GM03348 (cell line): ENCODE data around the gene SECISBP2L.
"Not testable (repeated sequence)": the region's sequence is repeated elsewhere in the genome, so short reads cannot be mapped to it uniquely, and the experiment has no call there.

Experiments used
- DNase-seq: peaks from one replicate; pipeline ENCODE4 v3.0.0; 2012; ENCODE audit warnings: low spot score

Gene SECISBP2L

GRCh38 chr15:48992545-48992944 is 53.7 kb downstream of the SECISBP2L start:
- no peak for DNase-seq

- no peak for DNase-seq
Observed at GRCh38 chr15:48992096-48992495, 54.1 kb downstream of the SECISBP2L start.

DNA sequence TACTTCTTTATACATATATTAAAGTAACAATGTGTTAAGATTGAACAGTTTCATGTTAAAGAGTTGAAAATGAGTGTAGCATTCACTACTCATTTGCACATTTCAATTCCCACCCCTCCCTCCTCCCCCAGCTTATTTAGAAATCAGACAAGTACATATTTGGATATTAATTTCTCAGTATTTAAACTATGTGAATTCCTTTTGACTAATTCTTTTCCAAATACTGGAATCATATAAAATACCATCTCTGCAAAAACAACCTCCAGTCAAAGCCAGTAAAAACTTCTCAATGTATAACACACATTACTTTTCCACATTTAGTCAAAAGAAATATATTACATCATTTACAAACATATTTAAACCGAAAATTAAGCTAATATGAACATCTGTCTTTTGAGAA is 57.1 kb downstream of the SECISBP2L start:
- peak; percentile 31 for DNase-seq

DNA sequence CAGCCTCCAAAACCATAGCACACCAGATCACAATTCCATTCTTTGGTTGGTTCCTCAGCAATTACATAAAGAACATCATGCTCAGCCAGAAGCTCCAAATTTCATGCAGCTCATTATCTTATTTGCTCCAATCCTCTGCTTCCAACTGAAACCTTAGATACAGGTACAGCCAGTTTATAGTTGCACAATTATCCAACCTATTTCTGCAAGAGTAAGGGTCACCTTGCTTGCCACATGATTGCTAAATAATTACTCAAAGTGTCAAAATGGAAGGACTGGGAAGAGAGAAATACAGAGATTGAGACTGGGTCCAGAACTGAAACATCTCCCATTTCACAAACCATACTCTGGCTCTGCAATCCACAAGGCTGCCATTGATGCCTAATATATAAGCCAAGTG is 59.1 kb downstream of the SECISBP2L start:
- no peak for DNase-seq

DNA sequence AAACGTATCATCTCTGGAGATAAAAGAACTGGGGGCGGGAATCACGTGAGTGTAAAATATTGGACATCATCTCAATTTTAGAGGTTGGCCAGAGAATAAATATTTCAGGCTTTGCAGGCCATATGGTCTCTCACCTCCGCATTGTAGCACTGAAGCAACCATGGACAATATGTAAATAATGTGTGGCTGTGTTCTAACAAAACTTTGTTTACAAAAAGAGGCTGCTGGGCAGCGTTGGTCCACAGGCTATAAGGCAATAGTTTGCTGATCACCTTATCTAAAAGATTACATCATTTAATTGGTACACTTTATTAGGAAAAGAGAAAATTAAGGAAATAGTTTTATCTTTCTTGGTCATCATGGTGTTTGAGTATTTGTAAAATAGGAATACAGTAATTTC is 60.0 kb downstream of the SECISBP2L start:
- DNase-seq, result no peak

DNA sequence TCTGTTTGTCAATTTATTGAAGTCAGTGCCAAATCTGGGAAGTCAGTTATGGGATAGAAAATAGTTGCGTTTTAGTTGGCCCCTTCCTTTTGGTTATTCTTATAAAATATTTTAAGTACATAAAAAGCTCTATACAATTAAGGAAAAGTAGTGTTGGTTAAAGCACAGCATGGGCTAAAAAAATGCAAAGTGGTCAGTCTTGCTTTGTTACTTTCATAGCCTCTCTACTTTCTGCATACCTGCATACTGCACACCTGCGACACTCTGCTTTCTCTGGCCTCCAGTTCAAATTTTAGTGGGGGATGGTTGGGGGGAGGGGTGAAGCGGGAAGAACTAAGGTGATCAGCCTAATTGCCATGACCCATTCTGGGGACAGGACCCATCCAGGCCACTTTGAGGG is 60.7 kb downstream of the SECISBP2L start:
- no peak for DNase-seq

DNA sequence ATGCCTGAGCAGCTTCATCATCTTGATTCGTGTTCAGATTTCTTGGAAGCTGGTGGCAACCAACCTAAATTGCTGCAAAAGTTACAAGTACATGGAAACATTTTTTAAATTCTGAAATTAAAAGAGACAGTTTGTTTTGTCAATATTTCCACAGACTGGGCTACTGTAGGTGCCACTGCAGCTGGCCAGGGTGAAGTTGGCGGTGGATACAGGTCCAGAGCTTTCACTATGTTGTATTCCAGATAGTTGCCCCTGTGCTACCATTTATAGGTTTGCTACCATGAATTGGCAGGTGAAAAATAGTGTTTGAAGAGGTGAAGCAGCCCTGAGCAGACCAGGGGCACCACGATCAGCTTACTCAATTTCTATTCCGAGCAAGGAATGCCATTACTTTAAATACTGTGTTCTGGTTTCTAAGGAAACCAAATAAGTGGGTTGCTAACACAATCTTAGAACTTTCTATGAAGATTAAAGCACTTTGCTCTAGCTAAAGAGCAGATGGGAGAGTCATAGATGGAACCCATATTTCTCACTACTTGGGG is 61.4 kb downstream of the SECISBP2L start:
- peak; percentile 25 for DNase-seq

- DNase-seq, result no peak
Observed at GRCh38 chr15:48984021-48984710, 62.1 kb downstream of the SECISBP2L start.

DNA sequence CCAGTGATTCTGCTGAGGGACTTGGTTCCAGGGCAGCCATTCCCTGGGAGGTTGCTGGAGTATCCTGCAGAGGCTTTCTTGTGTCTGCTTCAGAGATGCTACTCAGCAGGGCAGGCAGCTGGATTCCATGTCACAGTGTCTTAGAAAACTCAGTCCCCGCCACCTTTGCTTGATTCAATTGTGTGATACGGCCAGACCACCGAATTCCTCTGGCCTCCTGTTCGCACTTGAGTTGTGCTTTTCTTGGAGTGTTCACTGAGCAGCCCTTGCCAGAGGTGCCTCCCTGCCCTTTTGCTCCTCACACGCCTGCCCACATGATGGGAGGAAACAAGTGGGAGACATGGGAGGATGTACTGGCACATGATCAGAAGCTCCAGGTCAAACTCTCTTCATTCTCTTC is 62.9 kb downstream of the SECISBP2L start:
- no peak for DNase-seq

- DNase-seq, result no peak
Observed at GRCh38 chr15:48981941-48982340, 64.3 kb downstream of the SECISBP2L start.

DNA sequence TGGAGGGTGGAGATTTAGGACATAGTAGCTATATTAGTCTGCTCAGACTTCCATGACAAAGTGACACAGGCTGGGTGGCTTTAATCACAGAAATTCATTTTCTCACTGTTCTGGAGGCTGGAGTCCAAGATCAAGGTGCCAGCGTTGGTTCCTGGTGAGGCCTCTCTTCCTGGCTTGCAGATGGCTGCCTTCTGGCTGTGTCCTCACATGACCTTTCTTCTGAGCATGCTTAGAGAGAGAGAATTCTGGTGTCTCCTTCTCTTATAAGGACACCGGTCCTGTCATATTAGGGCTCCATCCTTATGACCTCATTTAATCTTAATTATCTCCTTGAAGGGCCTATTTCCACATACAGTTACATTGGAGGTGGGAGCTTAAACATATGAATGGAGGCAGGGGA is 67.6 kb downstream of the SECISBP2L start:
- DNase-seq, result no peak

GRCh38 chr15:48976444-48977088 is 69.7 kb downstream of the SECISBP2L start:
- DNase-seq, result no peak

DNA sequence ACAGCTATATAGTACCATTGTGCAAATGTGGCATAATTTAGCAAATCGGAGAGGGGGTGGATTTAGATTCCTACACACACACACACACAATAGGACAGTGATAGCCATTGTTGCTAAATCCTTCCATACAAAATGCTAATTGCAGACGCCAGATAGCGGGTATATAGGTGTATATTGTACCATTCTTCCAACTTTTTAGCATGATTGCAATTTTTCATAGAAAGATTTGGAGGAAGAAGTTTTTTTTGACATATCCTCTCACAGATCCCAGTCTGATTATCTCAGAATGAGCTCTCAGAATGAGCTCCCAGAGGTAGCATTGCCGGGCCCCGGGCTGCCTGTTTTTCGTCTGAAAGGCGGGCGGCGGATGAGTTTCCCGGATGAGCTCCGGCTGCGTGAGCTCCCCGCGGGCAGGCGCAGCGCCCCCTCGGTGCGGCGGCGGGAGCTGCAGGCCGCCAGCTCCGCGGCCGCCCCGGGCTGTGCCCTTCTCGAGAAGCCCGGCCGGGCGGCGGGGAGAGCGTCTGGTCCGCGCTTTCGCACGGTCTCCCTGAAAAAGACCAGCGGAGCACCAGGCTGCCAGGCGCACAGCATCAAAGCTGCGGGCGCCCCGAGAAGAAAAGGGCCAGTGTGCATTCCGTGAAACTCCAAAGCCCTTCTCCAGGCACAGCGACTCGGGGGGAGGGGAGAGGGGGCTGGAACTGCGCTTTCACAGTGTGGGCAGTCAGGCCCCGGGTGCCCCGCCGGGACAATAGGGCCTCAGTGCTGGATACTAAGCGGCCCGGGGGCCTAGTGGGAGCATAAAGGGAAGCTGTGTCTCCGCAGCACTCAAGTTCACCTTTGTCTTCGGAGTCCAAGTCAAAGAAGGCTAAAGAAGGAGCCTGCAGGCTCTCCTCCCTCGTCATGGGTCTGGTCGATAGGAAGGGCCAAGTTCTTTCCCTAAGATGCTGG is 70.5 kb downstream of the SECISBP2L start:
- peak; percentile 94 for DNase-seq

GRCh38 chr15:48974882-48975281 is 71.4 kb downstream of the SECISBP2L start:
- DNase-seq, result no peak

DNA sequence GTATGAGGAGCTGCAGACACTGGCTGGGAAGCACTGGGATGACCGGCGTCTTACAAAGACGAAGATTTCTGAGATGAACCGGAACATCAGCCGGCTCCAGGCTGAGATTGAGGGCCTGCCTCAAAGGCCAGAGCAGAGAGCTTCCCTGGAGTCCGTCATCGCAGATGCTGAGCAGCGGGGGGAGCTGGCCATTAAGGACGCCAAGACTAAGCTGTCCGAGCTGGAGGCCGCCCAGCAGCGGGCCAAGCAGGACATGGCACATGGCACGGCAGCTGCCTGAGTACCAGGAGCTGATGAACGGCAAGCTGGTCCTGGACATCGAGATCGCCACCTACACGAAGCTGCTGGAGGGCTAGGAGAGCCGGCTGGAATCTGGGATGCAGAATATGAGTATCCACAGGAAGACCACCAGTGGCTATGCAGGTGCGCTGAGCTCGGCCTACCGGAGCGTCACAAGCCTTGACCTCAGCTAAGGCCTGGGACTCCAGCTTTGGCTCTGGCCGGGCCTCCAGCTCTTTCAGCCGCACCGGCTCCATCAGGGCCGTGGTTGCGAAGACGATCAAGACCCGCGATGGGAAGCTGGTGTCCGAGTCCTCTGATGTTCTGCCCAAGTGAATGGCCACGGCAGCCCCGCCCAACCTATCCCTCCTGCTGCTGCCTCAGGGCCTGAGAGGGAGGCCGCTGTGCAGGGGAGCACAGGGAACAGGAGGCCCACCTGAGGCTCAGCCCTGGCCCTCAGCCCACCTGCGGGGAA is 73.3 kb downstream of the SECISBP2L start:
- no peak for DNase-seq

- DNase-seq, result not testable (repeated sequence)
Observed at GRCh38 chr15:48970926-48971325, 75.3 kb downstream of the SECISBP2L start.

DNA sequence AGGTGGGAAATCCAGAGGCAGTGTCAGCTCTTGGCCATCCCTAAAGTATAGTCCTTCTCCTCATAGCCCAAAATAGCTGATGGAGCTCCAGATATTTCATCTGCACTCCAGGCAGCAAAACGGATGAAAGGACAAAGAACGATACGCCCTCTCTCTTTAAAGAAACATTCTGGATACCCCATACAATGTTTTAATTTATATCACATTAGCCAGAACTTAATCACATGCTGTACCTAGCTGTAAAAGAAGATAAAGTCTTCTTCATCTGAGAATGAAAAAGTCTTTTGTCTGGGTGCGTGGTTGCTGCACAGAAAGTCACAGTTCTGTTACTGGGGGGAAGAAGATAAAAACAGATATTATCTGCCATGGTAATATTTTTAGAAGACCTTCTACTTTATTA is 78.2 kb downstream of the SECISBP2L start:
- no peak for DNase-seq

DNA sequence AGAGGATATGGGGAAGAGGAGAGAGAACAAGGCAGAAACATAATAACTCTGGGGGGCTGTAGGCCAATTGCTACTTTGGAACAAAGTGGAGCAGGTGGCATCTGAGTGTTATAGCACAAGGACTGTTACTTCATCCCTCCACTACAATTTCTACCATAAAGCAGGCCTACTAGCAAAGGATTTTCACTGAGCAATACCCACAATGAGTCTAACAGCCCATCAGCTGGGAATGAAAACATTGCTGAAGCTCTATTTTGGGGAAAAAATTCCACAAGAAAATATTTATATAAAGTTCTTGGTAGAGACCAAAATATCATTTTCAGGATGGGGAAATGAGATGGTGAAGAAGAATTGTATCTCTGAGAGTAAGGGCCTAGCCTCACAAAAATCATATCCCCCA is 78.9 kb downstream of the SECISBP2L start:
- DNase-seq, result no peak

- DNase-seq, result no peak
Observed at GRCh38 chr15:48966595-48967301, 79.5 kb downstream of the SECISBP2L start.

DNA sequence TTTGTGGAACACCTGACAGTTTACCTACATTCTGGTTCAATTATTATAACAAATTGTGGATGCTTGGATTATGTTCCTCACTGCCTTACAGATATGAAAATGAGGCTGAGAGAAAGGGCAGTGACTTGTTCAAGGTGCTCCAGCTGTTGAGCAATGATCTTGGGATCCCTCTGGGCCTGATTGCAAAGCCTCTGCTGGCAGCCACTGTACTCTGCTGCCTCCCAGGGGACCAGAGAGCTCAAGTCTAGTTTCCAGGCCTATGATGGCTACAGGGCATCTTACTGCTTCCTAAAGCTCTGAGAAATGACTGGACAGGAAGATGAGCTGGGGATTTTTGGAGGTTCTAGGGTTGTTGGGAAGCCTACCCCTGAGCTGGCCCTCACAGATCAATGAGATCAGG is 80.3 kb downstream of the SECISBP2L start:
- peak; percentile 53 for DNase-seq

- DNase-seq, result no peak
Observed at GRCh38 chr15:48964898-48965297, 81.3 kb downstream of the SECISBP2L start.
